Activated T-cell treated with anti-CD3 and anti-CD28 coated beads for 4 hours (primary cell): ENCODE data around the gene PTGES2.
A peak's percentile ranks its signal among the peaks of the same experiment; 100 is the strongest.
"Not testable (repeated sequence)": the region's sequence is repeated elsewhere in the genome, so short reads cannot be mapped to it uniquely, and the experiment has no call there.

Experiments
- DNase-seq: peaks from one replicate; pipeline ENCODE4 v3.0.0-alpha.2; 2020

The PTGES2 gene

DNA sequence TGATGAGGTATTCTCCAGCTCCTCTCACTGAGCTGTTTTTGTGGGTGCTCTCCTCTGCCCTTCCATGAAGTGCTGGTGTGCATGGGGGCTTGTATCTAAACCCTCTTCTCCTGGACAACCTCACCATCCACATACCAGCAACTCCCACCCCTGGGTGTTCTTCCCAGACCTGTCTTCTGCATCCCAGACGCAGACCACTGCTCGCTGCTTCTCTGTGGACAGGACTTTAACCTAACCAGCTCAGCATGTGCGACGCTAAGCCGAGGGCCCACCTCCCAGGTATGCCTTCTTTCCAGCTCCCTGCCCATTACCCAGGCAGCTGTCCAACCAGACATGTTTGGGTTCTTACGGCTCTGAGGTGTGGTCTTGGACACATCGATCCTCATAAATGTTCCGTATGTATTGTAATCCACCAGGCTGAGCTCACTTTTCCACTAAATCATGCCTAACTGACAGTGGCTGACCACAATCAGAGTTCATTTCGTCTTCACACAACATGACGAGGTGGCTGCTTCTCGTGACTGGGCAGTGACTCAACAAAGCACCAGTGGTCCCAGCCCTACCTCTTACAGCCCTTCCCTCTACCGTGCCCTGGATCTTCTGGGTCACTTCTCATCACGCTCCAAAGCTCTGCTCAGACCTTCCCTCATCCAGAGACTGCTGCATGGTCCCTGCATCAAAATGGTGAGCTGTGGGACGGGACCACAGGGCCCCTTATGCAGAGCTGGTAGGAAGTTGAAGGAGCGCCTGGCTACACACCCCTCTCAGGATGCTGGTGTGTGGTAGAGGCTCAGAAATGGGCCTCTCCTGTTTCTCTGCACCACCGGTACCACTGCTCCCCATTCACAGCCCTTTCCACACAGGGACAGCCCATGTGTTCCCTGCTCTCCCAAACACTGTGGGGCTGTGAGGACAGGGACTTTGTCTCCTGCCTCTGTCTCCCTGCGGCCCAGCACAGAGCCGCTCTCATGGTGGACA is 9.6 kb upstream of the PTGES2 start:
- no peak for DNase-seq

DNA sequence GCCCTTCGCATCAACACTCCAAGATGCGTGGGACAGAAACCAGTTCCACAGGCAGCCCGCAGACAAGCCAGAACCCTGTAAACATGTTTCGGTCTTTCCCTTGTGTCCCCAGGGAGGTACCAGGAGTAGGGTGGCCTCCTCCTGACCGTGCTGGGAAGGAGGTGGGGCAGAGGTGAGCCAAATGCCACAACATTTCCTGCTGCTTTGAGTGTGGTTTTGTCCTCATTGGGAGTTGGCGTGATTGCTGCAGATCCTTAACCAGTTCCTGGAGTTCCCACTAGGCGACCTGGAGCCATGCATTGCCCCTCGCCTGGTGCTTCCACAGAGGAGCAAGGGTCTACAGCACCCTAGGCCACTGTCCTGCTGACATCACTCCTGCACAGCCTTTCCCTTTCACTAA is 8.0 kb upstream of the PTGES2 start:
- not testable (repeated sequence) for DNase-seq

- DNase-seq = not testable (repeated sequence)
Measured at GRCh38 chr9:128132139-128132538, 4.6 kb upstream of the PTGES2 start.

DNA sequence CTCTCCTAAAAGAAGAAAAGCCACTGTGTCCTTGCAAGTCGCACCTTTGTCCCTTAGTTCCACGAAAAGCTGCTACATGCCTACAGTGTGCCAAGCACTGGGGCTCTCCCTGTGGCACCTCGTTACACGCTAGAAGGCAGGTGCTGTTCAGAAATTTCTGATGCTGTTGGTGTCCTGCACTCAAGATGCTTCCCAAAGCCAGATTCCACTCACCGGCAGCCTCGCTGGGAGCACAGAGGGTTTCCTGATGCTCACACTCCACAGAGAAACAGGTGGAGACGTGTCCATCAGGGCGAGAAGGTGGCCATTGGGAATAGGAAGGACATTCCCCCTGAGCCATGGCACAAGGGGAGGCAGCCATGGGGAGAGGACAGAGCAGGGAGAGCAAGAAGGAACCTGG is 3.8 kb upstream of the PTGES2 start:
- not testable (repeated sequence) for DNase-seq

DNA sequence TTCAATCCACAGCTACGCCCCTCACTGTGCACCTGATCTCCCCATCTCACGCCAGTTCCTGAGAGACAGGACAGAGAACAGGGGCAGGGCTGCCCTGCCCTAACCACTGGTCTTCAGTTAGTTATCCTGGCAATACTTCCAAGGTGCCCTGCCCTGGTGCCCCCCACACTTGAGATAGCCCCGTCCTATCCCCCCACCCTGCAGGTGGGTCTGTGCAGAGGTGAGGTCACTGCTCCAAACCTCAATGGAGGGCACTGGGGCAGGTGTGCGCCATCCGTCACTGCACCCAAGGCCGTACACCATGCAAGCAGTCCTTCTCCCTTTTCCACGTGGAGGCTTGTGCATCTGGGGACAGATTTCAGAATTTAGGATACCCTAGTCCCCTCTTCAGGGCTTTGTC is 3.1 kb upstream of the PTGES2 start:
- DNase-seq = not testable (repeated sequence)

DNA sequence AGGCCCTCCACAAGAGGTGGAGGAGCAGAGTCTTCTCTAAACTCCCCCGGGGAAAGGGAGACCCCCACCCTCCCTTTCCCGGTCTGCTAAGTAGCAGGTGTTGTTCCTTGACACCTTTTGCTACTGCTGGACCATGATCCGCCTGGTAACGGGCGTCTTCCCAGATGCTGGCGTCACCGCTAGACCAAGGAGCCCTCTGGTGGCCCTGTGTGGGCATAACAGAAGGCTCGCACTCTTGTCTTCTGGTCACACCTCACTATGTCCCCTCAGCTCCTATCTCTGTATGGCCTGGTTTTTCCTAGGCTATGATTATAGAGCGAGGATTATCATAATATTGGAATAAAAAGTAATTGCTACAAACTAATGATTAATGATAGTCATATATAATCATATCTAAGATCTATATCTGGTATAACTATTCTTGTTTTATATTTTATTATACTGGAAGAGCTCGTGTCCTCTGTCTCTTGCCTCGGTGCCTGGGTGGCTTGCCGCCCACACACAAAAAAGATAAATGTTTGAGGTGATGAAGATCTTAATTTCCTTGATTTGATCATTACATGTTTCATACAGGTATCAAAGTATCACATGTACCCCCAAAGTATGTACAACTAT is 2.6 kb upstream of the PTGES2 start:
- DNase-seq = peak; percentile 48

DNA sequence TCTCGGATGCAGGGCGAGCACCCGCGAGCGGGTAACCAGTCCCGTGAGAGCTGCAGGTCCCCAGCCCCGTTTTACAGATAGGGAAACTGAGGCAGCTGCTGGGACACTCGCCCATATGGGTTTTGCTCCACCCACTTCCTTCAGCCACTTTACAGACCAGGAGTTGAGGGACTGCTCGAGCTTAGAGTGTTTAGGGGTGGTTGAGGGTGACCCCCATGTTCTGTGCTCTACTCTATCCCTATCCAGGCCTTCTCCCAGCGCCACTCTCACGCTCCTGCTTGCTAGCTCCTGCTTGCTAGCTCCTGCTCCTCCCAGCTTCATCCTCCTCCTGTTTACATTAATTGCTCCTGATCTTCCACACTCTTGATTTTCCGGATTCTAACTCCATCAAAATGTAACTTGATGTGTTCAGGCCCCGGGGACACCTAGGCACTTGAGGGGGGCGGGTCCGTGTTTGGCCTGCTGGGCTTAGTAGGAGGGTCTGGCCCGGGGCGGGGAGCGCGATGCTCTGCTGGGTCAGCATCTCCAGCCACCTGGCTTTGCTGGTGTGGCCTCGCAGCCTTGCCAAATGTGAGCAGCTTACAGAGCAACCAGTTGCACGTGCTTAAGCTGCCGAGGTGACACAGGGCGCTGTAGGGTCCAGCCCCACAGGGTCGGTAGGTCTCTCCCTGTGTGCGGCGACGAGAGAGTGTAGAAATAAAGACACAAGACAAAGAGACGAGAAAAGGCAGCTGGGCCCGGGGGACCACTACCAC is 1.5 kb upstream of the PTGES2 start:
- DNase-seq = no peak

DNA sequence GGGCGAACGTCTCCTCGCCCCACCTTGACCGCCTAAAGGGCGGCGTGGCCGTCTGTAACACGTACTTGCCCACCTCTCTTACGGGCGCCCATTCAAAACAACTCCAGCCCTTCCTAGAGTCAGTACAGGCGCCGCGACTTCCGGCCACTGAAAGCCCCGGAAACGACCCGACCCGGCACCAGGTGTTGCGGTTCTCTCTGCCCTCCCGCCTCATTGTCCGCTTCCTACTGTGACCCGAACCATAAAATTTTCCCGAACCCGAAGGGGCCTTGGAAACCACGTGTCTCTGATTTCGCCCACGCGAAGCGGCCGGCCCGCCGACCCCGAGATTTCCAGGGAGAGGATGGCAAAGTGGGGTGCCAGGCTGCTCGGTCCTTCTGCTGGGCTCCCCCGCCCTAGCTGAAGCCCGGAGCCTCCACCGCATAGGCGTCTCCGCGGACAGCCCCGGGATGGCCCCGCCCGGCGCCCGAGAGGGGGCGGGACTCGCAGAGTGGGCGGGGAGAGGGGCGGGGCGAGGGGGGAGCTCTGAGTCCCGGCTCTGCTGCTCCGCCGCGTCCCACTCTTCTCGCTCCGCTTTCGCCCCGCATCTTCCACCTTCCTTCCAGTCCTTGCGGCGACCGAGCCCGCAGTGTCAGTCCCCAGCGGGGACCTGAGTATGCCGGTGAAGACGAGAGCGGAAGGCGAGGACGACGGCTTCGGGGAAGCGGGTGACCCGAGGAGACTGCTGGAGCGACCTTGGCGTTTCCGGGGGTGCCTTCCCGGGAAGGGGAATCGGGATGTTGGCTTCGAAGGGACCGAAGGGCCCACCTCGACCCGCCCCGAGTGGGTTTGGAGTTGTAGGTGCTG is 684 bp upstream of the PTGES2 start:
- DNase-seq = peak; percentile 80

DNA sequence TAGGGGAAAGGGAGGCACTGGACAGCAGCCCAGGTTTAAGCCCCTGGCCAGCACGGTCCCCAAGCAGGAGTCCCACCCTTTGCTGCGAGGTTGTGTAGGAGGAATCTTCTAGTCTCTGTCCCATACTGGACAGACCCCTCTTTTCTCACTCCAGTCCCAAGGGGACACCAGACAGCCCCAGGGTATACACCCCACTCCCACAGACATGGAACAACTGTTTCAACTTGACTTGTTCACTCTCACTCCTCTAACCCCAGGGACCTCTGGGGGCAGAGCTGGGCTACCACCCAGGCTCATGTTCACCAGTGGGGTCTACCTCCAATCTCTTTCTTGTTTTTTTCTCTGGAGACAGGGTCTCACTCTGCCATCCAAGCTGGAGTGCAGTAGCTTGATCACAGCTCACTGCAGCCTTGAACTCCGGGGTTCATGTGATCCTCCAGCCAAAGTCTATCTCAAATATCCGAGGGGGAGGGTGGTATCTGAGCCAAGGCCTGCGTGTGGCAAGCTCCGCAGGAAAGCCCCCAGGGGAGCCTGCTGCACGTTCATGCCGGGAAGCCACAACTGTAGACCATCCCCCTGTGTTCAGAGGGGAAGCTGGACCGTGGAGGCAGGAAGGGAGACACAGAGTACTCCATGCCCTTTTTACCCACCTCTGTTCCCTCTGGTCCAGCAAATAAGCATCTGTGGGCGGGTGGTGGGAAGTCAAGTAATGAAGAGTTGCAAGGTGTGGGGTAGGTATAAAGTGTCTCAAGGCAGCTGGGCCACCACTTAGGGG is 1.8 kb downstream of the PTGES2 start:
- no peak for DNase-seq

DNA sequence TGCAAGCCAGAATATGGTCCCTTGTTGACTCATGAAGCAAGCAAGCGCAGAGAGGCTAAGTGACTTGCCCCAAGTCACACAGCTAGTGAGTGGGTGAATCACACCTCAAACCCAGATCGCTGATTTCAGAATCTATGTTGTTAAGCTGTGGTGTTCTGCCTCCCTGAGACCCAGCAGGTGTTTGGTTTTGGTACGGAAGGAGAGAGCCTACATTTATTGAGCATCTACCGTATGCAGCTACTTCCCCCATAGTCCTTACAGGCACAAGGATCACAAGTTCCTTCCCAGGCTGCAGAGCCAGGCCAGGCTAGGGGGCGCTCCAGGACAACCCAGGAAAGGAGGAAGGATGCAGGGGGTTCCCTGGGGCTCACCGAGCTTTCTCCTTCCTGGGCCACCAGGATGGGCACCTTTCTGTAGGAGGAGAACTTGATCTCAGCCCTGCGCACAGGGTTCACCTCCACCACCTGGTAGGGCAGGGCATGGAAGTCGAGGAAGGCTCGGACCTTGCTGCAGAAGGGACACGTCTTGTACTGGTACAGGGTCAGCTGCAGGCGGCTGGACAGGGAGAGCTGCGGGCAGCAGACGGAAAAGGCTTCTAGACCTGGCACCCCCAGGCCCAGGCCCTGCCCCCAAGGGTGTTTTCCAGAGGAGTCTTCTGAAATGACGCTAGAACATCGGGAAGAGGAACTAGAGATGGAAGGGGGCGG is 2.5 kb downstream of the PTGES2 start:
- no peak for DNase-seq

- no peak for DNase-seq
Measured at GRCh38 chr9:128124451-128124850, 3.1 kb downstream of the PTGES2 start.

- no peak for DNase-seq
Measured at GRCh38 chr9:128123451-128124080, 4.0 kb downstream of the PTGES2 start.

DNA sequence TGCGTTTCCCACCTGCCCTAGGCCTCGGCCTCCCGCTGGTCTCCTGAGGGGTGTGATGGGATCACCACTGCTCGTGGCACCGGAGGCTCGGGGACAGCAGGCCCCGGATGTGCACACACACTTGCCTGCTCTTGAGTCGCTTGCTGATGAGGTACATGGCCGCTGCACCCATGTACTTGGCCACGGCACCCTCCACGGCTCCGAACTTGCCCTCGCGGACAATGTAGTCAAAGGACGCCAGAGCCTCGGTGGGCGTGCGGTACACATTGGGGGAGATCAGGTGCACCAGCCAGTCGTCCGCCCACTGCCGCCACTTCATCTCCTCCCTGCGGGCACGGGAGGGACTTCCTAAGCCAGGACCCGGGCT is 4.7 kb downstream of the PTGES2 start:
- DNase-seq = no peak

DNA sequence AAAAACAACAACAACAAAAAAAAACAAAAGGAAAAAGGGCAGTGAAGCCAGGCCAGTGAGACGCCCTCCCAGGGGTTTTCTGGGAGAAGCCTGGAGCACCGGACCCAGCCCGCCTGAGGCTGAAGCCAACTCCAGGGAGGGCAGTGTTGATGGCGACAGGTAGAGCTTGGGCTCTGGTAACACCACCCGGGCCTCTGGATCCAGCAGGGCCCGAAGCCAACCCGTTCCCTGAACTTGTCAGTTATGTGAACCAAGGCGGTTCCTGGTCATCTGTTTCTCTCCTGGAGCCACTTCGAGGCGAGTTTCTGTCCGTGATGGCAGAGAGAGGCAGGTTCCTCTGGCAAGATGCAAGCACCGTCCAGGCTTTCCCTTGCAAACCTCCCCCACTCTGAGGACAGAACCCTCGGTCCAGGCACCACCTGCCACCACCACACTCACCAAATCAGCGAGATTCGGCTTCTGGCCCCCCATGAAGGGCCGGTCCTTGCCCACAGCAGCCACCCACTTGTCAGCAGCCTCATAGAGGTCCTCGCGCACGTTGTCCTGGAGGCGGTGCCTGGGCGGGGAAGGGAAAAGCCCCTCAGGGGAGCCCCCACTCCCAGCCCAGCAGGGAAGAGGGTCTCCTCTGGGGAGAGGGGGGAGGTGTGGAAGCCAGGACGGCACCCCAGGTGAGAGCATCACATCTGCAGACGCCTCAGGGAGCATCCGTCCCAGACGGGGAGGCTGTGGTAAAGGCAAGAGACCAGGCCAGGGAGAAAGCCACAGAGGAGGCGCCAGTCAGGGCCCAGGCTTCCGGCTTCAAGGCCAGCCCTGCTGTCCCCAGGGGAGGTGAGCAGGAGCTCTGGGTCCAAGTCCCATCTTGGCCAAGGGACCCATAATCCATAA is 5.4 kb downstream of the PTGES2 start:
- DNase-seq = no peak

- no peak for DNase-seq
Measured at GRCh38 chr9:128121466-128121810, 6.1 kb downstream of the PTGES2 start.

- no peak for DNase-seq
Measured at GRCh38 chr9:128120741-128121465, 6.6 kb downstream of the PTGES2 start.

DNA sequence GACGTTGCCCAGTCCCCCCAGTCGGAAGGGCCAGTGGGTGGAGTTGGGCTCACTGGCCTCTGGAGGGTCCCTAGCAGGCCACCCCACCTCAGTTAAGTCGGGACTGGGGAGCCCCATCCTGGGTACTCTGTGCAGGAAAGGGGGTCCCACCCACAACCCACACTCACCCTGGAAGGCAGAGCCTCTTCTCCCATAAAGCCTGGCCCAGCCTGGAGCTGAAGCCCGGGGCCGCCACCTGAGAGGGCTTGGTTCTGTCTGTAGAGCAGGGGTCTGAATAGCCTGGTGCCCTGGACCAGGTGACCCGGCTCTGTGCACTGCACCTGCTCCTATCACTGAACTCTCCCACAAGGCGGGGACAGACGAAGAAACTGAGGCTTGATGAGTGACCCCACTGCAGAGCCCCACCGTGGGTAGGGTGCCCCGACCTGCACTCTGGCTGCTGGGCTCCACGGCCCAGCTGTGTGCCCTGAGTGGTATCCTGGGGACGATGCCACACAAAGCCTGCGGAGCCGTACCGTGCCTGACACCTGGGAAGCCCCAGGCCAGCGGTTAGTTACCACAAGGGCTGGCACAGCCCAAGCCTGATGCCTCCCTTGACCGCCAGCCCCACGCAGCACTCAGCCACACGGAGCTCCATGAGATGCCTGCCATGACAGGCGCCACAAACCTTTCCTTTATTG is 7.3 kb downstream of the PTGES2 start:
- DNase-seq = no peak

DNA sequence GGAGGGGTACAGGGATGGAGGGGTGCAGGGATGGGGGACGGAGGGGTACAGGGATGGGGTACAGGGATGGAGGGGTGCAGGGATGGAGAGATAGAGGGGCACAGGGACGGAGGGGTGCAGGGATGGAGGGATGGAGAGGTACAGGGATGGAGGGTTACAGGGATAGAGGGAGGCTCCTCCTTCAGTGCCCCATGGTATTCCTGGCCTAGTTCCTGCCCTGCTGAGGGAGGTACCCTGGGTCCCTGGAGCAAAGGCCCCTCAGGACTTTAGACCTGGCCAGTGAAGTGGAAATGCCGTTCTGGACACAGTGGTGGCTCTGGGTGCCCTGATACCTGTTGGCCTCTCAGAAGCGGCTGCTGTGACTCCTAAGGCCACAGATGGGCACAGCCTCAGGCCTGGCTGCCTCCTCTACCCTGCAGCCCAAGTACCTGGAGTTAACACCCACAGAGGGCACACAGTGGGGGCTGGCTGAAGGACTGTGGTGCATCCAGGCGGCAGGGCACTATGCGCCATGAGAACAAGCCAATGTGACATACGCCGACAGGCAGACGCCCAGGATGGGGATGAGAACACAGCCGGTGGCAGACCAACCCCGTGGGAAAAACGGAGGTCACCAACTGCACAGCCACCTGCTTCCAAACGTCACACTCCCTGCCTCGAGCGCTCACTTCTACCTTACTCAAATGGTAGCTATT is 8.4 kb downstream of the PTGES2 start:
- DNase-seq = no peak
